ENCODE measurements around the gene PEMT.

DNA sequence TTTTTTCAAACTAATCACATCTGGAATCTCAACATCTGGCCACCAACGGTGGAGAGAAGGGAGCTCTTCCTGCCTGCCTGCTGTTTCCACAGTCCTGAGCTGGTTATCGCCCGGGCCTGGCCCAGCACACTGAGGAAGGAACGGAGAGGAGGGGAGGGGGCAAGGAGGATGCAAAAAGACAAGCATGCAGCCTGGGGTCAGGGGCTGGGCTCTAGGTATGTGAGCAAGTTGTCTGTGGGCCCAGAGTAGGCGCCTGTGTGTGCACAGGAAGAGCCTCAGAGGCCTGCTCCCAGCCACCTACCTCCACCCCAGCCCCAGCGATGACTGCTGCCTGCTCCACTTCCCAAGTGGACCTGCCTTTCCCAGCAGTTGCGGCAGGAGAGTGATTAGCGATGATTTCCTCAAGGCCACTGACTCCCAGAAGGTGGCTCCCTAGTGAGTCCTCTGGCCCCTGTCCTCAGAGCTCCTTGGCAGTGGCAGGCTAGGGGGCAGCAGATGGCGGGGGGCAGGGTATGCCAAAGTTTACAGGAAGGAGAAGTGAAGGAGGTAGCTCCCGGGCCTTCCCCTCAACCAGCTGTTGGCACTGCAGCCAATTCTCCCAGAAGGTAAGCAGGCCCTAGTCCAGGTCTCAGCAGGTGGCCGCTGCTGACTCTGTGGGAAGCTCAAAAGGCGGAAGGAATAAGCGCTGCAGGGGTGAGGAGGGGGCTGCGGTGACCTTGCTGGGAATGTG is 68.3 kb downstream of the PEMT start:
- no peak for TF ChIP-seq RFX1 (IDR thresholded peaks at IDR 0.05)
- no peak for TF ChIP-seq CTCF (IDR thresholded peaks at IDR 0.05 in 2 of 3, conservative IDR thresholded peaks at IDR 0.05 in 1 of 3; ENCODE audit: insufficient read depth in 2 of 3, low read depth in 1 of 3, low read length in 3 of 3)

All from K562 (cell line).